HG02884 (cell line): Measurements from ENCODE around the gene MOB3C.
"Not testable (repeated sequence)": the region's sequence is repeated elsewhere in the genome, so short reads cannot be mapped to it uniquely, and the experiment has no call there.

Experiments used
- ATAC-seq: cut with Tn5 transposase; IDR thresholded peaks from one replicate; pipeline ENCODE4 v1.9.1; 2021; ENCODE audit warnings: mild to moderate bottlenecking, moderate library complexity; ENCODE audit not compliant: unreplicated experiment

Gene MOB3C

DNA sequence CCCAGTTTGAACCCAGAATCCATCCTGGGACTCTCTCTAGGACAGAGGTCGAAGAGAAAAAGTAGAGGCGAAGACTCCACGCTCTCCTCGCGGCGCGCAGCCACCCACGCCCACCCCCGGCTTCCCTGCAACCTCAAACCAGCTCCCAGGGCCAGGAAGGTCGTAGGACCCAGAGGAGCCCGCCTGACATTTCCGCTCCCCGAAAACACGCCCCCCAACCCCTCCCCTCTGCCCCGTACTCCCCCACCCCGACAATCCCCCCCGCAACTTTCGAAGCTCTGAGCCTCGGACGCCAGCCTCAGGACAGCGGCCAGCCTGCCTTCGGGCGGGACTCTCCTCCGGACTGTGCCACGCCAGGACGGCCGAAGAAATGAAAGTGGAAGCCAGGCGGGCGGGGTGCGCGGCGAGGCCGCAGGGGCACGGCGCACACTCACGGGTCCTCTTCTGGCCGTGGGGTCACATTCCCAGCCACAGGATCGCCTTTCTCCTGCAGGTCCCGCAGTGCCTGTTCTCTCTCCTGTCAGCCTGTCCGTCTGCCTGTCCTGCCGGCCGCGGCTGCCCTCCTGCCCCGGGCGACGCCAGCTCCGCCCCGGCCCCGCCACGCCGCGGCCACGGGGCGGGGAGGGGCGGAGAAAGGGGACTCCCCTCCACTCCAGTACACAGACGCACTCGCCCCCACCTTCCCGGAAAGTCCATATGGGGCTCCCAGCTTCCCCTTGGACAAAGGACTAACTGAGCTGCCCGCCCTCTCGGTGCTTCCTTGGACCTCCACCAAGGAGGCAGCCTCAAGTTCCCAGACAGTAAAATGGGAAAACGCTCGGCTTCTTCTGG, at the start of gene MOB3C:
Gene MOB3C, minus strand, starts transcription at position 535 of the 831 bp plus-strand sequence. CDS start 3,490 bp downstream, outside the sequence.
- peak; percentile 52 for ATAC-seq

DNA sequence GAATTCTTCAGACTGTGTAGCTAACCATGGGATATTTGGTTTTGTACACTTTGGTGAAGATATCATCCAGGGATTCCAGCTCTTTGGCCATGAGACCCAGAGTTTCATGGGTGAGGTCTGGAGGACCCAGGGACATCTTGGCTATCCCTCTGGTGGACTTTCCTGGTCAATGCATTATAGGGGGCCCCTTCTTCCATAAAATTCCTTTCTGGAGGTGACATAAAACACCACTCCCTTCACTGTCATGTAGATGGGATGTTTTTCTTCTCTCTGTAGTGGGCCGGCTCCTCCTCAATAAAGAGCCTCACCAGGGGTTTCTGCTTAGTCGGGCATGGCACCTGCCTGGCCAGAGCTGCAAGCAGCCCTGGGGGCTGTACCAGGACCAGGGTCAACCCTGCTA, 49.4 kb upstream of the MOB3C start:
- ATAC-seq: no peak

DNA sequence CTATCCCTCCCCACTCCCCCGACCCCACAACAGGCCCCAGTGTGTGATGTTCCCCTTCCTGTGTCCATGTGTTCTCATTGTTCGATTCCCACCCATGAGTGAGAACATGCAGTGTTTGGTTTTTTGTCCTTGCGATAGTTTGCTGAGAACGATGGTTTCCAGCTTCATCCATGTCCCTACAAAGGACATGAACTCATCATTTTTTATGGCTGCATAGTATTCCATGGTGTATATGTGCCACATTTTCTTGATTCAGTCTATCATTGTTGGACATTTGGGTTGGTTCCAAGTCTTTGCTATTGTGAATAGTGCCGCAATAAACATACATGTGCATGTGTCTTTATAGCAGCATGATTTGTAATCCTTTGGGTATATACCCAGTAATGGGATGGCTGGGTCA, 46.3 kb upstream of the MOB3C start:
- not testable (repeated sequence) for ATAC-seq

DNA sequence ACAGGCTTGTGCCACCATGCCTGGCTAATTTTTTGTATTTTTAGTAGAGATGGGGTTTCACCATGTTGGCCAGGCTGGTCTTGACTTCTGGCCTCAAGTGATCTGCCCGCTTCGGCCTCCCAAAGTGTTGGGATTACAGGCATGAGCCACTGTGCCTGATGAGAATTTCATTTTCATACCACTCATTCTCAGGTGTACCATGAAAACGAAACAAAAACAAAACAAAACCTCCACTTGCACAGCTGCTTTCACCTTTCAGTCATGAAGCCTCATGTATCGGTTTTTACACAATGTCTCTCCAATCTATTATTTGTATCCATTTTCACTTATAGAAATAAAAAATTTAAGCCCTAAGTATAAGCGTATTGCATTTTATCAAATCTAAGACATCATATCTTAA, 43.5 kb upstream of the MOB3C start:
- peak; percentile 59 for ATAC-seq

DNA sequence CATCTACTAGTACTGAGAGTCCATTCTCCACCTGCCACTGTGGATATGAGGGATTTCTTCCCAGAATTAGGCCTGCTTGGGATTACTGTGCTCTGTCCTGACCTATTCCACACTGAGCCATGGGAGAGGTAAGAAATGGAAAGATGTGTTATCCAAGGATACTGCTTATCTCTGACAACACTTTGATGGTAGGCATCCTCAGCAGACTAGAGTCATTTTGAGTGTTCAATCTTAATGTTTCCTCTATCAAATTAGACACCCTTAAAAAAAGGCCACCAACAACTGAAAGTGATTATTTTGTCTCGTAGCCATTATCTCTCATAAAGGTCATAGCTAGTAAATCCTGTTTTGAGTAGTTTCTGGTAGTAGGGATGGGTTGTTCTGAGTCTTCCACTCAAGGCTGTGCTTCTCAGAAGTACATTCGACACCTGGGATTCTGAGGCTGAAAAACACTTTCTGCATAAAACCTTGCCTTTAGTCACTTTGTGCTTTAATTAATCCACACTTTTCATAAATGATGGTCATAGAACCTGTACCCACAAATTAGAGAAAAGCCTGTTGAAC, 42.8 kb upstream of the MOB3C start:
- ATAC-seq: no peak

DNA sequence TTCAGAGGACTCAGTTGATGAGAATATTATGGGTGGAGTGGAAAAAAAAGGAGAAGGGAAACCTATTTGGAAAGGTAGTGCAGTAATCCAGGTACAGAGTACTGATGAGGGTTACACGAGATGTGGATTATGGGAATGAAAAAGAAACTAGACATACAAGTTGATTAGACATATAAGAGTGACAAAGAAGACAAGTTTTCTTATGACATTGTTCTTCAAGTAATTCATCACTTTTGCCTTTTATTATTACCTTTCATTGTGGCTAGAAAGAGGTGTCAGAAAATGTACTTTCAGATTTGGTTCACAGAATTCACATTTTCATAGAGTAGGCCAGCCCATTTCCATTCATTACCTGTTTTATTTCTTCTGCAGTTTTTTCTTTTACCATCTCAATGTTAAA, 41.2 kb upstream of the MOB3C start:
- no peak for ATAC-seq

DNA sequence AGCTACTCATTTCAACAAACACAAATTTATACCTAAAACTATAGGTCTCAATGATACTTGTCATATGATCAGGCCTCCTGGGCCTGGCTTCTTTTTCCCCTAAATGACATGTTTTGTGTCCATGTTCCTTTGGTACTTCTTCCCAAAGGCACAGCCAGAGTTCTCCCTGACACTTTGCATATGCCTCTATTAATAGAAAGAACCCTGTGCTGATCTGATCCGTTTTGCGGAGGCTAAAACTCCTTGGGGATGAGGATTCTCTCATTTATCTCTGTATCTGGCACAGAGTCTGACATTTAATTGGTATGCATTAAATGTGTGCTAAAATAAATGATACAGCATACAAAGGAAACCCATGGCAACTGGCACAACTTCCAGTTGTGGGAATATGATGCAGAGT, 40.0 kb upstream of the MOB3C start:
- ATAC-seq: no peak

DNA sequence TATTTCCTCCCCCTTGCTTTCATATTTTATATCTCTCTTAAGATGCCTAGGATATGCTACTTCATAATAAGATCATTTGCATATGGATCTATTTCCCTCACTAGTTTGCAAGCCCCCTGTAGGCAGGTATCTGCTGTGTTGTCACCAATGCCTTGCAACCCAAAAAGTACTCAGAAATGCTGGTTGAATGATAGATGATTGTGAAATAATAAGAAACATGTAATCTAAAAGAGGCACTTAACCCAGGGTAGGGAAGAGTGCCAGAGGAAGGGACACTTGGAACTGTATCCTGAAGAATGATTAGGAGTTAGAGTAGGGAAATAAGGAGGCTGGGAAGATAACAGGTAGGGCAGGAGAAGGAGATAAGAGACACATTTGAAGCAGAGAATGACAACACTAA, 39.2 kb upstream of the MOB3C start:
- ATAC-seq: no peak

DNA sequence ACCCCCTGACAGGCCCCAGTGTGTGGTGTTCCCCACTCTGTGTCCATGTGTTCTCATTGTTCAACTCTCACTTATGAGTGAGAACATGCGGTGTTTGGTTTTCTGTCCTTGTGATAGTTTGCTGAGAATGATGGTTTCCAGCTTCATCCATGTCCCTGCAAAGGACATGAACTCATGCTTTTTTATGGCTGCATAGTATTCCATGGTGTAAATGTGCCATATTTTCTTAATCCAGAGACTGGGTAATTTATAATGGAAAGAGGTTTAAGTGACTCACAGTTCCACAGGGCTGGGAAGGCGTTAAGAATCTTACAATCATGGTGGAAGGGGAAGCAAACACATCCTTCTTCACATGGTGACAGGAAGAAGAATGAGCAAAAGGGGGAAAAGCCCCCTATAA, 38.1 kb upstream of the MOB3C start:
- ATAC-seq: not testable (repeated sequence)

DNA sequence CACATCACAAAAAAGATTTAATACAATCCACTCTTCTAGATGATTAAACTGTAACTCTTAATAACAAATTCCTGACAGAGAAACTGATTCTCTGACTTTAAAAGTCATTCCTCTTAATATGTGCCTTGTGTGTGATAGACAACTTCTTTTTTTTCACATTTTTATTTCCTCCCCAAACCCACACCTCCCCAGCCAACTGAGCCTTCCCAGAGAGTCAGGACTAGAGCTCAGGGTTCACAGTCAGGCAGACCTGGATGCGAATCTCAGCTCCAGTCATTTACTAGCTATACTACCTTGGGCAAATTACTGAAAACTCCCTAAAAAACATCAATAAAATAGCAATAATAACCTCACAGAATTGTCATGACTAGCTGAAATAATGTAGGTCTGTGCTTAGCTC, 37.4 kb upstream of the MOB3C start:
- no peak for ATAC-seq

DNA sequence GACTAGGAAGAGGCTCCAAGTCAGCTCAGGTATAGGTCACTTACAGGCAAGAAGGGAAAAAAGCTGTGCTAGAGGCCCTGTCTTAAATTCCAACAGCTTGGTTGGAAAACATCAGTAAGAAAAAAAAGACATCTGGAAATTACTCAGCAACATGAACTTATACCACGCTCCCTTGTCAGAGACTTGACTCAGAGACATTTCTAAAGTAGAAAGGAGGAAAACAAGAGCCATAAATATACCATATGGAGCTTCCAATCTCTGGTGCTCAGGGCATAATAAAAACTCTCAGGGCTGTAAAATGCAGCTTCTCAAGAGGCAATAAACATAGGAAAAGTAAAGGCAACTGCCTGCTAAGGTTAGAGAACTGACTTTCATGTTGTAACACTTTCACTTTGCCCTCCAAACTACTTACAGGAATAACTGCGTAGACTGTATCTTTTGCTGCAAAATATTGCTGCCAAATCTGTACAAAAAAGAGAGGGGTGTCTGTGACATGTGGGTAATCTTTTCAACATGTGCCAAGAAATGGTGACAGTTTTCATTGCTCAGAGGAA, 36.9 kb upstream of the MOB3C start:
- ATAC-seq: no peak

DNA sequence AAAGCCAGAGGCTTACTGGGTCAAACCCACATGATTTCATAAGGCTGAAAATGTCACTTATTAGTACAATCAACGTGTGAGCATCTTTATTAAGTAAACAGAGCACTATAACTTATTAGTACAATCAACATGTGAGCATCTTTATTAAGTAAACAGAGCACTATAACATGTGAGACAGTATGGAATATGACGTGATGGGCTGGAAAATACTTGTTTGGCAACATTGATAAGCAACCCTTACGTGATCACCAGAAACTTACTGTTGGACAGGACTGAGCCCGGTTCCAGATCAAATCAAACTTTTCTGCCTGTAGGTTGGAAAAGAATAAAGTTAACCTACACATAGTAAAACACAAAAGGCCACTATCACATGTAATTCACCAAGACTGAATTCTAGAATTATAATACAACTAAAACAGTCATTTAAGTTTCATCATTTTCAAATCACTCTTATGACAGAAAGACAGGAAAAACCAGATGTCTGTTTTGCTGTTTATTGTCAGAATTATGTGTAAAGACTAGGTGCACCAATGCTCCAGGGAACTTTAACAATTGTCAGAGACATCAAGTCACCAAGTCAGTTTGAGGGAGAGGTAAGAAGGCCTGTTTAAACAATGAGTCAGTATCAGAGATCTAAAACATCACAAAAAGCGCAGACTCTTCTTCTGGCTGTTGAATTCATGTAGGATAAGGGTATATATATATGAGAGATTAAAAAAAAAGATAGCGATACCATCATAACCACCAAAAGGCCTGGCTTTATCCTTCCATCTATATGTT, 35.9 kb upstream of the MOB3C start:
- no peak for ATAC-seq

DNA sequence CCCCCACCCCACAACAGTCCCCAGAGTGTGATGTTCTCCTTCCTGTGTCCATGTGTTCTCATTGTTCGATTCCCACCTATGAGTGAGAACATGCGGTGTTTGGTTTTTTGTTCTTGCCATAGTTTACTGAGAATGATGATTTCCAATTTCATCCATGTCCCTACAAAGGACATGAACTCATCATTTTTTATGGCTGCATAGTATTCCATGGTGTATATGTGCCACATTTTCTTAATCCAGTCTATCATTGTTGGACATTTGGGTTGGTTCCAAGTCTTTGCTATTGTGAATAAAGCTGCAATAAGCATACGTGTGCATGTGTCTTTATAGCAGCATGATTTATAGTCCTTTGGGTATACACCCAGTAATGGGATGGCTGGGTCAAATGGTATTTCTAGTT, 34.5 kb upstream of the MOB3C start:
- not testable (repeated sequence) for ATAC-seq

DNA sequence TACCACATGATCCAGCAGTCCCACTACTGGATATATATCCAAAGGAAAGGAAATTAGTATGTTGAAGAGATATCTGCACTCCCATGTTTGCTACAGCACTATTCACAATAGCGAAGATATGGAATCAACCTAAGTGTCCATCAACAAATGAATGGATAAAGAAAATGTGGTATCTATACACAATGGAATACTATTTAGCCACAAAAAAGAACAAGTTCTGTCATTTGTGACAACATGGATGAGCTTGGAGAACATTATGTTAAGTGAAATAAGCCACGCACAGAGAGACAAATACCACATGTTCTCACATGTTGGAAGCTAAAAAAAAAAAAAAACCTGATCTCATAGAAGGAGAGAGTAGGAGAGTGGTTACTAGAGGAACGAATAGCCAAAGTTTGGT, 33.9 kb upstream of the MOB3C start:
- no peak for ATAC-seq

DNA sequence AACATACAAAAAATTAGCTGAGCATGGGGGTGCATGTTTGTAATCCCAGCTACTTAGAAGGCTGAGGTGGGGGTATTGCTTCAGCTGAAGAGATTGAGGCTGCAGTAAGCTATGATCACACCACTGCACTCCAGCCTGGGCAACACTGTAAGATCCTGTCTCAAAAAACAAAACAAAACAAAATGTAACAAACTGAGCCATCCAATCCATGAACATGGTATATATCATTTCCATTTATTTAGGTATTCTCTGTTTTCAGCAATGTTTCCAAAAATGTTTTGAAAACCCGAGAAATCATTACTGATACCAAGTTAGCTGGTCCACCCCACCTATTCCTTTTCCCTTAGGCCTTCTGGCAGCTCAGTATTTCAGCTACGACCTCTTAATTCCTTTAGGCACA, 33.2 kb upstream of the MOB3C start:
- ATAC-seq: no peak

DNA sequence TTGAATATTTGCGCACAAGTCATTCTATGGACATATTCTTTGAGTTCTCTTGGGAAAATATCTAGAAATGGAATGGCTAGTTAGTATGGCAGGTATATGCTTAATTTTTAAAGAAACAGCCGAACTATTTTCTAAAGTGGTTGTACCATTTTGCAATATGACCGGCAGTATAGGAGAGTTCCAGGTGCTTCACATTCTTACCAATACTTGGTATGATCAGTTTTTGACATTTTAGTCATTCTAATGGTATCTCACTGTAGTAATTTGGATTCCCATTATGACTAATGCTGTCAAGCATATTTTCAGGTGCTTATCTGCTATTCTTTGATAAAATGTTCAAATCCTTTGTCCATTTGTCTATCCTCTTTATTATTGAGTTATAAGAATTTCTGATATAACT, 31.0 kb upstream of the MOB3C start:
- ATAC-seq: no peak

DNA sequence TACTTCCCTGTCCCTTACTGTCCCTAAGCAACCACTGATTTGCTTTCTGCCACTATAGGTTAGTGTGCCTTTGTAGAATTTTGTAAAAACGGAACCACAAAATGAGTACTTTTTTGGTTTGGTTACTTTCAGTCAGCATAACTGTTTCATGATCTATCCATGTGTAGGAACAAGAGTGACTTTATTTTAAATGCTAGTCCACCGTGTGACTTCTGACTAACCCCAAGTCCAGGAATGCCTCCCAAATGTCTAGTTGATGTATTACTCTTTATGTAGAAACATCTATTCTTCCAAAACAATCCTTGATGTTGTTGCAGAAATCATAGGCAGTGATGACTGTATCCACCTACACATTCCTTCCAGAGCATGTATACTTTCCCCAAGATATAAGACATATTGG, 30.2 kb upstream of the MOB3C start:
- ATAC-seq: no peak

DNA sequence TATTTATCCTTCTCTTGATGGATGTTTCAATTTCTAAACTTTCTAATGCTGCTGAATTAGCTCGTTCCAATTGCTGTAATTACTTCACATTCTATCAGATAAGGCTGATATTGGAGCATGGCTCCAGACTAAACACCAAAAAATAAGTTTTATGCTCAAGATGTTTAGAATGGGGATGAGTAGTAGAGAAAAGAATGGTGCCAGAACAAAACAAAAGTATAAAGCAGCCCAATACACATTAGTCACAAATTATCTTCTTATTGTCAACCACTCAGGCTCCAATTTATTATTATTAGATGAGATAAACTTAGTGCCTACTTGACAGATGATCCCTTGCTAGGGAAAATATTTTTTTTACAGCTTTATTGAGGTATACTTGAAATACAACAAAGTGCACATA, 29.7 kb upstream of the MOB3C start:
- ATAC-seq: no peak

DNA sequence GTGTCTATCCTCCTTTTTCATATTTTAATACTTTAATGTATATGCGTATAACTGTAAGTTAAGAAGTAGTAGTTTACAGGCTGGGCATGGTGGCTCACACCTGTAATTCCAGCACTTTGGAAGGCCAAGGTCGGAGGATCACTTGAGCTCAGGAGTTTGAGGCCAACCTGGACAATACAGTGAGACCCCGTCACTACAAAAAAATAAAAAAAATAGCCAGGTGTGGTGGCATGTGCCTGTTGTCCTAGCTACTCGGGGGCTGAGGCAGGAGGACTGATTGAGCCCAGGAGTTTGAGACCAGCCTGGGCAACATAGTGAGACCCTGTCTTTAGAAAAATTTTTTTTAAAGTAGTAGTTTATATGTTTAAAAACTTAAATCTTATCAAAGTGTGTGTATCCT, 29.2 kb upstream of the MOB3C start:
- ATAC-seq: no peak

DNA sequence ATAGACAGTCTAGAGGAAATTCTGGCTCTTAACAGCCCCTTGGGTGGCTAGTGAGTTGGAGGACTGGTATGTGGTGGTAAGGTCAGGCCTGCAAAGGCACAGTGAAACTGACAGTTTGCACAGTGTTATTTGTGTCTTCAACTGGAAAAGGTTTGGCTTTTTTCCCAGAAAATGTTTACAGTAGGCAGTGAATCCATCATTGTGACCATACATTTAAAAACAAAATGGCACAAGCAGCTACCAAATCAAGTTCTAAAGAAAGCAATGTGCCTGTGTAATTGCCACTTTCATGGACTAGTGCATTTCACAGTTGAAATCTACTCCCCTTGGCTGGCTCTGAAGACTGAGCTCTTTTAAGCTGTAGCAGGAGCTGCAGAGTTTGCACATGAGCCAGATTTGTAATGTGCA, 26.8 kb upstream of the MOB3C start:
- no peak for ATAC-seq

DNA sequence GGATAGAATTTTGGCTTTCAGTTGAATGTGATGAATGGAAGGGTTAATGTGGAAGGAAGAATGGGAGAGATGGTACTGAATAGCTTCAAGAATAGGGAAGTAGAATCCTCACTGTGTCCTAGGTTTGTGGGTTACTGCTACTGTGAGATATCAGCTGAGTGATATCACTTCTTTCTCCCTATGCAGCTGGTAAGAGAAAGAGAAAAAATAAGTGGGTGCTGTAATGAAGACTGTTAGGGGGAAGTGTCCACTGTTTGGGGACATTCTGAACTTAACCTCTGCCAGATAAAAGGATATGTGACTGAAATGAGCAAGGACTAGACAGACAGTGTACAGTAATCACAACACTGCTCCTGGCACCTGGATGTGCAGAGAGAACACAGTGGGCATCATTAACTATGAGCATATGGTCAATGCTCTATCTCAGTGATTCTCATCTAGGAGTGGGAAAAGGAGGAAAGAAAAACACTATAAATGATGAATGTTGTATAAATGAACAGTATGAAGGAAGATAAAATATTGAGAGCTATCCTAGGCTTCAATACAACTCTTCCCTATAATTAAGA, 25.6 kb upstream of the MOB3C start:
- ATAC-seq: no peak
